Esophagus squamous epithelium (tissue), 4 donors: Measurements from ENCODE around the gene PPP1R18.

ENCODE experiments used
- POLR2A ChIP-seq, 4 donors: fragments of 450-650 bp; IDR thresholded peaks; one replicate each; pipeline ENCODE4 v1.6.1; 2017; ENCODE audit warnings: antibody characterized with exemption in 4 of 4, mild to moderate bottlenecking in 4 of 4, moderate library complexity in 3 of 4
- TF ChIP-seq, protein P1 (sequence below), 6 experiments: fragments of 450-650 bp in 4 of 6; fragments of 200-600 bp in 2 of 6; sonication (generic) in 2 of 6; IDR thresholded peaks; one replicate each; pipeline ENCODE4 v1.5.1; 2016 to 2019; ENCODE audit warnings: antibody characterized with exemption in 6 of 6, mild to moderate bottlenecking in 4 of 6, moderate library complexity in 4 of 6

DNA sequence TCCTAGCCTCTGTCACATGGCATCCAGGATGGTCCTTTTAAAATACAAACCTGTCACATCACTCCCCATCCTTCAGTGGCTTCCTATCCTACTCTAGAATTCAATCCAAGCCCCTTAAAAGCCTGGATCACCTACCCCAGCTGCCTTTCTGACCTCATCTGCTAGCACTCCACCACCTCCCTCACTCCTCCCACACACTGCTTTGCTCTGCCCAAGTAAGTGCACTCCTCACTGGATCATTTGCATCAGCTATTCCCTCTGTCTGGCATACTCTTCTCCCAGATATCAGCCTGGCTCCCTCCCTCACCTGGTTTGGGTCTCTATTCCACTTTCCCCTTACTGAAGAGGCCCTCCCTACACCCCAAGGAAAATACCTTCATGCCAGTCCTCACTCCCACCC lies 29.0 kb downstream of the PPP1R18 start:
- TF ChIP-seq, protein P1, sequence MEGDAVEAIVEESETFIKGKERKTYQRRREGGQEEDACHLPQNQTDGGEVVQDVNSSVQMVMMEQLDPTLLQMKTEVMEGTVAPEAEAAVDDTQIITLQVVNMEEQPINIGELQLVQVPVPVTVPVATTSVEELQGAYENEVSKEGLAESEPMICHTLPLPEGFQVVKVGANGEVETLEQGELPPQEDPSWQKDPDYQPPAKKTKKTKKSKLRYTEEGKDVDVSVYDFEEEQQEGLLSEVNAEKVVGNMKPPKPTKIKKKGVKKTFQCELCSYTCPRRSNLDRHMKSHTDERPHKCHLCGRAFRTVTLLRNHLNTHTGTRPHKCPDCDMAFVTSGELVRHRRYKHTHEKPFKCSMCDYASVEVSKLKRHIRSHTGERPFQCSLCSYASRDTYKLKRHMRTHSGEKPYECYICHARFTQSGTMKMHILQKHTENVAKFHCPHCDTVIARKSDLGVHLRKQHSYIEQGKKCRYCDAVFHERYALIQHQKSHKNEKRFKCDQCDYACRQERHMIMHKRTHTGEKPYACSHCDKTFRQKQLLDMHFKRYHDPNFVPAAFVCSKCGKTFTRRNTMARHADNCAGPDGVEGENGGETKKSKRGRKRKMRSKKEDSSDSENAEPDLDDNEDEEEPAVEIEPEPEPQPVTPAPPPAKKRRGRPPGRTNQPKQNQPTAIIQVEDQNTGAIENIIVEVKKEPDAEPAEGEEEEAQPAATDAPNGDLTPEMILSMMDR (IDR thresholded peaks at IDR 0.05): no peak
- TF ChIP-seq POLR2A (IDR thresholded peaks at IDR 0.05): no peak
